ENCODE data around the gene GRIN2B.

The GRIN2B gene

DNA sequence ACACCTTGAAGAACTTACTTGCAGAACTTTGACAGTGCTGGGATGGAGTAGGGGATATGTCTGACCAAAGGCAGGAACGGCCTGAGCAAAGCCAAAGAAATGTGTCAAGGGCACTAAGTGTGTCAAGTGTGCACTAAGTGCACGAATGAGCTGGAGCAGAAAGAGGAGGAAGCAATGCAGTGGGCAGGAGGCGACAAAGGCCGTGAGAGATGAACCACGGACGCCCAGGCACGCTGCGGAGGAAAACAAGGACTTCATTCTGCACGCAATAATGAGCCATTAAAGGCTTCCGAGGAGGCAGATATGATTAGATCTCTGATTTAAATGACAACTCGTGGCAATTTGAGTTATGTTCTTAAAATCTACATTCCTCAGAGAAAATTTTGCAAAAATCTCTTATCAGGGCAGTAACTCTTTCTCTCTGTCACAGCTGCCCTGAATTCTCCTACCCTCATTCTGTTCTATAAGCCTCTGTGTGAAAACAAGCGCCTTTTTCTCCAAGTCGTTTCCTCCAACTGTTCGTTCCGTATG is 25.3 kb downstream of the GRIN2B start:
- no peak for DNase-seq (ENCODE audit: low read depth in 2 of 2)

- no peak for DNase-seq (ENCODE audit: low read depth in 2 of 2)
Measured at GRCh38 chr12:13952096-13952495, 29.3 kb downstream of the GRIN2B start.

DNA sequence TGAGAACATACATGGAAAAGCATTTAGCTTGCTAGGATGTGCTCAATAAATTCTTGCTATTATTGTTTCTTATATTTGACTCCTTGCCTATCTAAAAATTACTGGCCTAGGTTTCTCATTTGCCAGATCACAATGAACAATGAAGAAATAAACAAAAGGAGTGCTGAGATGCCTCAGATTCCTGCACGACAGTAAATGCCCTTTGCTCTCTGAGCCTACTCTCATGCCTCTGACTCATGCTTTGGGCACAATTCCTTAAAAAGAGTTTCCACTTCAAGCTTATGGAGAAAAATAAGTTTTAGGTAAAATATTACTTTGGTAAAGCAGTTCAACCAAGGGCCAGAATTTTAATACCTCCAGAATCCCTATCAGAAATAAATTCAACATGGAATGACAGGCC is 30.9 kb downstream of the GRIN2B start:
- DNase-seq (ENCODE audit: low read depth in 2 of 2), result no peak

DNA sequence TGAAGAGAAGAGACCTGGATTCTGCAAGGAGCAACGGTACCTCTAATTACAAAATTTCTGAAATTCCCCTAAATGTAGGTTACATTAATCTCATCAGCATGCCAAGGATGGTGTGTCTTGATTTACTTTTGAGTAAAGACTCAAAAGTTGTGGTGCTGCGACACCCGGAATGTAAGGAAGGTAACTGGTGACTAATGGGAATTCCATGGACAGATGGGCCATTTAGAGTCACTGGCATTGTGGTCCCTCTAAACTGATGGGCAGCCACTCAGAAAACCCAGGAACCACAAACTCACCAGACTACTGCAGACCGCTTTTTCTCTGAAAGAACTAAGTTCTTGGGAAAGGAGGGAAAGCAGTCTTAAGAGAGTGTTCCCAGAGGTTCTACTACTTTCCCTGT is 32.8 kb downstream of the GRIN2B start:
- DNase-seq (ENCODE audit: low read depth in 2 of 2), result no peak

- no peak for DNase-seq (ENCODE audit: low read depth in 2 of 2)
Measured at GRCh38 chr12:13947276-13947946, 34.0 kb downstream of the GRIN2B start.

- no peak for DNase-seq (ENCODE audit: low read depth in 2 of 2)
Measured at GRCh38 chr12:13945641-13946040, 35.8 kb downstream of the GRIN2B start.

- DNase-seq (ENCODE audit: low read depth in 2 of 2), result no peak
Measured at GRCh38 chr12:13945236-13945635, 36.2 kb downstream of the GRIN2B start.

DNA sequence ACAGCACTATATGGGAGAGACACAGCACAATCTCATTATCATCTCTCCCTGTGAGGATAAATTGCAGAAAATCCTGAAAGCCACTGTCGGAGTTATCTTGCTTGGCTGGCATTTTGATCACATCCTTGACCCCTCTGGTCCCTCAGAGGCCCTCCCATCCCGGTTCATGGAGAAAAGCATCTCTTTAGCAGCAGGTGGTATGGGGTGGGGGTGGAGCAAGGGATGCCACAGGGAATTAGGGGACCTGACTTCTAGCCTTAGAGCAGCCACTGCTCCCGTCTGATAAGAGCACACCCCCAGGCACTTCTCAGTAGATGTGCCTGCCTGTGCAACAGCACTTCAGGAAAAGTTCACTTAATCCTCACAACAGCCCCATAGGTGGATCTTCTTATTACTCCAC is 38.6 kb downstream of the GRIN2B start:
- DNase-seq (ENCODE audit: low read depth in 2 of 2), result no peak

- DNase-seq (ENCODE audit: low read depth in 2 of 2), result no peak
Measured at GRCh38 chr12:13941258-13942249, 39.8 kb downstream of the GRIN2B start.

DNA sequence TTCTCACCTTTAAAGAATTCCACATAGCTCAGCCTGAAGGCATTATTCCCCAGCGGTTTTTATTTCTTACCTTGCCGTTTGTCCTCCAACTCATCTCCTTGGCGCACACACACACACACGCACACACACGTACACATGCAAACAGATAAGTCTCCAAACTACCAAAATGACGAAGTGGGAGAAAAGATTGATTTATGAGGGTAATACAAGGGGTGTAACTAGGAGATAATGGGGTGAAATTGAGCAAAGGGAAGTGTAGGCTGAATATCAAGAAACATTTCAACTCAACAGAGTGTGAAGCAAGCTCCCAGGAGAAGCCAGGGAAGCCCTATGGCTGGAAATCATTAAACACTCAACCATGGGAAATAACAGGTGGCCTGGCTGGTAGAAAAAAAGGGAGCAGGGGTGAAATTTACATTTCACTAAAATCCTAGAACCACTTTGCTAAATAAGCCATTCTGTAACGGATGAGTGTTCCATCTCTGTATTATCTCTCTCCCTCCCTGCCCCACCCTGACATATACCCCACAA is 41.0 kb downstream of the GRIN2B start:
- no peak for DNase-seq (ENCODE audit: low read depth in 2 of 2)

- DNase-seq (ENCODE audit: low read depth in 2 of 2), result no peak
Measured at GRCh38 chr12:13937735-13938134, 43.7 kb downstream of the GRIN2B start.

DNA sequence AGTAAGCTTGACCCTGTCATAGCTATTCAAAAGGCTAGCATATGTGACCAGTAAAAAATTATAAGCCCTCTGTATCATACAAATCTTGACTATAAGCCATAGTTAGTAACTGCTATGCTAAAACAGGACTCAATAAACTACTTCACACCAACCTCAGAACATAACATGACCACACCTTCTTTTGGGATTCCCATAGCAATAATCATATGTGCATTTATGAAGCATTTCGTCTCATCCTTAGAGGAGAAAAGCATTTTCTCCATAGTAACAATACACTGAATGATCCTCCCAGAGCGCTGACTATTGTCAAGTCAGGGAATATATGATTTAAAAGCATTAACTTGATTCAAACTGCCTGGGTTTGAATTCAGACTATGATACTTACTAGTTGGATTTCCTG is 46.2 kb downstream of the GRIN2B start:
- DNase-seq (ENCODE audit: low read depth in 2 of 2), result no peak
